ENCODE measurements around the gene KRTAP10-7. TPM values are rescaled to one million over a fixed set of nuclear protein-coding genes. Genes with fewer than 3 reads are reported as not detected.

Gene KRTAP10-7
- total and polyA plus RNA-seq, 9 of the 15 experiments (the other 6 are each of a cell fraction or from before 2014, with no cell fraction given): not detected

DNA sequence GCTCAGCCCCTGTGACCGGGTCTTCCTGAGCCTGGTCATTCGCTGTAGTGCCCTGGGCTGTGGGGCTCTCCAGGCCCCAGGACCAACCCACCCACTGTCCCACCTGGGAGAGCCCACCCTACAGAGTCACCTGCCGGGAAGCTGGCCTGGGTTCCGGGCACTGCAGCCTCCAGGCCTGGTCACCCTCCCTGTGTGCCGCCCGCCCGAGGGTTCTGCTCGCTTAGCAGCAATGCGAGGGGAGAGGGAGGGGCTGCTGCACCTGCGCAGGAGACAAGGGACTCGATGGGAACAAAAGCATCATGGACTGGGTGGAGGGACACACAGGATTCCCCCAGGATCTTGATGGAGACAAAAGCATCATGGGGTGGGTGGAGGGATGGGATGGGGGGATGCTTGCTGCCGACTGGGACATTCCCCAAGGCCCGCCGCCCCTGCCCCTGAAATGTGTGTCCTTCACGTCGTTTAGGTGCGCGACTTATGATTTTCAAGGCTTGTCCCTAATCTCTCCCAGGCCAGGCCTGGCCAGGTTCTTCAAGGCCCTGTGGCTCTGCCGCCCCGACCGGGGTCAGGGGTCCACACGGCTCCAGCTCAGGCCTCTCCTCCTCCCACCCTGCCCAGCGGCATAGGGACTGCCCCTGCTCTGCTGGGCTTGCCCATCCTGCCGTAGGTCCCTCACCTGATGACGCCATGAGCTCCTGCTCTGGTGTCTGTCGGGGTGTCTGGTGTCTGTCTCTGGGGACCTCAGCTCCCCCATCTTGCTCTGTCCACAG, 13.2 kb downstream of the KRTAP10-7 start:
- DNase-seq (ENCODE audit: extremely low read depth in 1 of 4, low spot score in 3 of 4): no peak
- ChIA-PET CTCF (ENCODE audit: low intra/inter-chr PET ratio) (no interaction called here), POLR2A (no interaction called here)
- no peak overlapping the region for H3K27ac ChIP-seq (ENCODE audit: extremely low read depth, low read depth, low read length)
- peaks cover 3% of the 10 kb centered on the region for H3K9me1 ChIP-seq (ENCODE audit: control insufficient read depth, insufficient read depth, low read length)
- H3K9ac ChIP-seq (ENCODE audit: insufficient read depth in 1 of 2, low read depth in 2 of 2, low read length in 2 of 2): peak overlapping the region in 1 of 2 experiments; percentile 35; a peak in 1 of 4 replicates
- no peaks in the 10 kb centered on the region for H4K20me1 ChIP-seq (replicated peaks; ENCODE audit: control insufficient read depth, insufficient read depth, low read length)
- TF ChIP-seq ELF4 (CRISPR knock-in tag; IDR thresholded peaks at IDR 0.05): no peak
- TF ChIP-seq, protein P1, sequence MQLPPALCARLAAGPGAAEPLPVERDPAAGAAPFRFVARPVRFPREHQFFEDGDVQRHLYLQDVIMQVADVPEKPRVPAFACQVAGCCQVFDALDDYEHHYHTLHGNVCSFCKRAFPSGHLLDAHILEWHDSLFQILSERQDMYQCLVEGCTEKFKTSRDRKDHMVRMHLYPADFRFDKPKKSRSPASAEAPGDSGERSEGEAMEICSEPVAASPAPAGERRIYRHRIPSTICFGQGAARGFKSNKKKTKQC (CRISPR knock-in tag; IDR thresholded peaks at IDR 0.05): no peak
- no peak for TF ChIP-seq ZBTB8A (IDR thresholded peaks at IDR 0.05; ENCODE audit: partially characterized antibody)
- TF ChIP-seq GATAD2B (IDR thresholded peaks at IDR 0.05; ENCODE audit: borderline replicate concordance): no peak
- no peak for TF ChIP-seq HDAC6 (IDR thresholded peaks at IDR 0.05; ENCODE audit: low read depth, low read length)
- no peak for TF ChIP-seq CTBP1 (IDR thresholded peaks at IDR 0.05; ENCODE audit: borderline replicate concordance)
- peak in 1 of 2 experiments; percentile 35; a peak in 2 of 4 replicates for TF ChIP-seq NRF1 (conservative IDR thresholded peaks at IDR 0.05 in 1 of 2, IDR thresholded peaks at IDR 0.05 in 1 of 2)
- peaks cover 0 to 10% of the 10 kb centered on the region in 2 experiments; a peak in 2 of 5 replicates for H3K4me1 ChIP-seq (replicated peaks in 1 of 2; ENCODE audit: control insufficient read depth in 2 of 2, insufficient read depth in 2 of 2, low read length in 2 of 2)
- no peak overlapping the region for H3K4me2 ChIP-seq (ENCODE audit: insufficient read depth, low read length)
- ATAC-seq: no peak
- WGBS (ENCODE audit: insufficient coverage, low coverage, missing lambda C conversion rate): 2% methylated on average over 26 of the region's 26 CpGs
- FAIRE-seq: no peak
- H3K4me3 ChIP-seq: no peak overlapping the region
- in situ Hi-C loops (cut with MboI): no loop called here
- no TSS peak for BruUV-seq (replicated peaks)
- no peaks in the 10 kb centered on the region; the same call in 1 of the 2 replicates for H3K9me3 ChIP-seq (replicated peaks; ENCODE audit: control insufficient read depth, insufficient read depth, low read depth, low read length)
- no peaks in the 10 kb centered on the region for H3K79me2 ChIP-seq (ENCODE audit: control insufficient read depth, insufficient read depth, low read length)
- H3K36me3 ChIP-seq (ENCODE audit: control insufficient read depth, insufficient read depth, low read length): no peaks in the 10 kb centered on the region
- intact Hi-C loops (cut with micrococcal nuclease): no loop called here
- H2AFZ ChIP-seq (ENCODE audit: low read depth, low read length): no peak overlapping the region
- peaks cover 14 to 44% of the 10 kb centered on the region in 2 experiments; a peak in 4 of 5 replicates for H3K27me3 ChIP-seq (ENCODE audit: control insufficient read depth in 2 of 2, insufficient read depth in 2 of 2, low read length in 2 of 2)
